GM23248 (cell line): ENCODE data around the gene ST6GALNAC4. TPM values are rescaled to one million over a fixed set of nuclear protein-coding genes. Genes with fewer than 3 reads are reported as not detected.

Experiments used
- DNase-seq: peaks from one replicate; pipeline ENCODE4 v3.0.0-alpha.2; 2015
- H2AFZ ChIP-seq: fragments of 200-600 bp; sonication (generic); 2 replicates; pipeline ENCODE4 v1.6.1; 2016; ENCODE audit warnings: antibody characterized with exemption
- H3F3A ChIP-seq: fragments of 200-600 bp; sonication (generic); 2 replicates; pipeline ENCODE4 v1.6.1; 2016; ENCODE audit warnings: mild to moderate bottlenecking, antibody characterized with exemption, mixed run types; ENCODE audit not compliant: insufficient read depth
- H3K27ac ChIP-seq: fragments of 200-600 bp; sonication (generic); 2 replicates; pipeline ENCODE4 v1.5.1; 2016; ENCODE audit warnings: mild to moderate bottlenecking
- H3K27me3 ChIP-seq: fragments of 200-600 bp; sonication (generic); replicated peaks from 2 replicates; pipeline ENCODE4 v1.6.1; 2016; ENCODE audit warnings: mild to moderate bottlenecking; ENCODE audit not compliant: insufficient read depth
- H3K36me3 ChIP-seq: fragments of 200-600 bp; sonication (generic); 2 replicates; pipeline ENCODE4 v1.6.1; 2016; ENCODE audit warnings: low read depth, mild to moderate bottlenecking
- H3K4me1 ChIP-seq: fragments of 200-600 bp; sonication (generic); 2 replicates; pipeline ENCODE4 v1.6.1; 2016; ENCODE audit warnings: mild to moderate bottlenecking; ENCODE audit not compliant: insufficient read depth
- H3K4me2 ChIP-seq: fragments of 200-600 bp; sonication (generic); one replicate; pipeline ENCODE4 v1.6.1; 2016; ENCODE audit warnings: mild to moderate bottlenecking; ENCODE audit not compliant: unreplicated experiment
- H3K4me3 ChIP-seq: fragments of 200-600 bp; sonication (generic); 2 replicates; pipeline ENCODE4 v1.5.1; 2016; ENCODE audit warnings: mild to moderate bottlenecking
- H3K79me2 ChIP-seq: fragments of 200-600 bp; sonication (generic); 2 replicates; pipeline ENCODE4 v1.6.1; 2016; ENCODE audit warnings: mild to moderate bottlenecking; ENCODE audit not compliant: insufficient read depth
- H3K9ac ChIP-seq: fragments of 200-600 bp; sonication (generic); 2 replicates; pipeline ENCODE4 v1.6.1; 2016; ENCODE audit warnings: mild to moderate bottlenecking
- H3K9me2 ChIP-seq: fragments of 200-600 bp; sonication (generic); 2 replicates; pipeline ENCODE4 v1.6.1; 2016; ENCODE audit warnings: mixed run types, mild to moderate bottlenecking, moderate library complexity; ENCODE audit not compliant: insufficient read depth
- H3K9me3 ChIP-seq: fragments of 200-600 bp; sonication (generic); one replicate; pipeline ENCODE4 v1.6.1; 2017; ENCODE audit warnings: low read depth
- H4K20me1 ChIP-seq: fragments of 200-600 bp; sonication (generic); 2 replicates; pipeline ENCODE4 v1.6.0; 2016; ENCODE audit not compliant: insufficient read depth
- EZH2 ChIP-seq: fragments of 200-600 bp; sonication (generic); IDR thresholded peaks from 2 replicates; pipeline ENCODE4 v1.6.1; 2018; ENCODE audit warnings: antibody characterized with exemption, mild to moderate bottlenecking; ENCODE audit not compliant: insufficient read depth, poor library complexity, severe bottlenecking
- EZH2phosphoT487 ChIP-seq: fragments of 200-600 bp; sonication (generic); IDR thresholded peaks from 2 replicates; pipeline ENCODE4 v1.6.1; 2018; ENCODE audit warnings: antibody characterized with exemption, moderate library complexity, mild to moderate bottlenecking, low read depth; ENCODE audit not compliant: insufficient read depth
- WGBS, 2 experiments: methylation state at CpG; one replicate each; pipeline ENCODE4 v1.1.6; 2015 to 2017; ENCODE audit warnings: low lambda C conversion rate in 2 of 2, low coverage in 1 of 2; ENCODE audit errors: missing lambda C conversion rate in 2 of 2; 5-methylcytosine and 5-hydroxymethylcytosine counted together
- in situ Hi-C: fragments of 300-500 bp; cut with MboI; formaldehyde crosslinking; loops from 2 replicates; pipeline ENCODE4 v1.15.0; 2020
- polyA plus RNA-seq: library from polyadenylated mRNA; unstranded; fragments of >200 nt; fragmentation: Nextera tagmentation; extraction: Ambion mirVana; gene quantifications from 2 replicates; pipeline ENCODE4 v1.2.1, GENCODE V29; 2016
- total RNA-seq: library from RNA; depleted of rRNA; stranded (reverse); fragments of >200 nt; shearing (Covaris generic); gene quantifications from 2 replicates; pipeline ENCODE4 v1.2.3, GENCODE V29; 2014

Gene ST6GALNAC4
- total and polyA plus RNA-seq, 2 experiments from 2014 or later: 33.7 to 61.0 TPM

- H4K20me1 ChIP-seq: no peaks in the 10 kb centered on the region; the same call in 1 of the 2 replicates
- no peak overlapping the region for H3K4me2 ChIP-seq
- DNase-seq: no peak
- no peaks in the 10 kb centered on the region for H3F3A ChIP-seq
- no peak overlapping the region for H2AFZ ChIP-seq
- no peaks in the 10 kb centered on the region for H3K9me2 ChIP-seq
- no peaks in the 10 kb centered on the region for H3K27me3 ChIP-seq
- no peaks in the 10 kb centered on the region for H3K36me3 ChIP-seq
- WGBS, 2 experiments: 35 to 53% methylated on average over 13 of the region's 13 CpGs
- TF ChIP-seq EZH2: no peak
- TF ChIP-seq EZH2phosphoT487: no peak
- H3K4me3 ChIP-seq: no peak overlapping the region
- H3K9me3 ChIP-seq: no peaks in the 10 kb centered on the region
- H3K79me2 ChIP-seq: peaks cover 79% of the 10 kb centered on the region
- in situ Hi-C loops: no loop called here
- no peak overlapping the region for H3K9ac ChIP-seq
- H3K4me1 ChIP-seq: peaks cover 14% of the 10 kb centered on the region
- no peak overlapping the region for H3K27ac ChIP-seq
Observed at GRCh38 chr9:127954831-127955293, 38.0 kb upstream of the ST6GALNAC4 start.

- H4K20me1 ChIP-seq: no peaks in the 10 kb centered on the region; the same call in 1 of the 2 replicates
- no peaks in the 10 kb centered on the region for H3F3A ChIP-seq
- no peak overlapping the region for H3K27ac ChIP-seq
- no peaks in the 10 kb centered on the region for H3K9me2 ChIP-seq
- in situ Hi-C loops: no loop called here
- DNase-seq: no peak
- H3K4me1 ChIP-seq: peaks cover 14% of the 10 kb centered on the region
- no peak overlapping the region for H3K9ac ChIP-seq
- H3K27me3 ChIP-seq: no peaks in the 10 kb centered on the region
- 92 to 94% methylated on average over 17 of the region's 17 CpGs for WGBS, 2 experiments
- no peak overlapping the region for H2AFZ ChIP-seq
- no peak overlapping the region for H3K4me3 ChIP-seq
- H3K36me3 ChIP-seq: no peaks in the 10 kb centered on the region
- peaks cover 71% of the 10 kb centered on the region for H3K79me2 ChIP-seq
- TF ChIP-seq EZH2 (no peak), EZH2phosphoT487 (no peak)
- H3K9me3 ChIP-seq: no peaks in the 10 kb centered on the region
- no peak overlapping the region for H3K4me2 ChIP-seq
Observed at GRCh38 chr9:127953768-127954505, 37.1 kb upstream of the ST6GALNAC4 start.

- Histone ChIP-seq H3K4me3 (no peak overlapping the region), H3K4me1 (peaks cover 14% of the 10 kb centered on the region), H3K4me2 (no peak overlapping the region), H3K9me2 (no peaks in the 10 kb centered on the region), H3K36me3 (no peaks in the 10 kb centered on the region), H3K27ac (no peak overlapping the region), H3K79me2 (peaks cover 63% of the 10 kb centered on the region), H2AFZ (no peak overlapping the region), H4K20me1 (no peaks in the 10 kb centered on the region), H3K27me3 (no peaks in the 10 kb centered on the region), H3K9ac (no peak overlapping the region), H3K9me3 (no peaks in the 10 kb centered on the region), H3F3A (no peaks in the 10 kb centered on the region)
- 53 to 58% methylated on average over 1 of the region's 1 CpG for WGBS, 2 experiments
- TF ChIP-seq EZH2 (no peak), EZH2phosphoT487 (no peak)
- in situ Hi-C loops: no loop called here
- DNase-seq: no peak
Observed at GRCh38 chr9:127953154-127953553, 36.3 kb upstream of the ST6GALNAC4 start.

- H3K4me1 ChIP-seq: peaks cover 13% of the 10 kb centered on the region
- TF ChIP-seq EZH2 (no peak), EZH2phosphoT487 (no peak)
- H3K27me3 ChIP-seq: no peaks in the 10 kb centered on the region
- in situ Hi-C loops: no loop called here
- no peaks in the 10 kb centered on the region for H3K9me2 ChIP-seq
- no peaks in the 10 kb centered on the region for H3F3A ChIP-seq
- no peak overlapping the region for H3K9ac ChIP-seq
- H3K36me3 ChIP-seq: no peaks in the 10 kb centered on the region
- no peak overlapping the region for H2AFZ ChIP-seq
- no peak for DNase-seq
- H3K9me3 ChIP-seq: no peaks in the 10 kb centered on the region
- no peak overlapping the region for H3K4me2 ChIP-seq
- no peak overlapping the region for H3K4me3 ChIP-seq
- H3K79me2 ChIP-seq: peaks cover 39% of the 10 kb centered on the region
- 71% methylated on average over 20 to 21 of the region's 21 CpGs for WGBS, 2 experiments
- H3K27ac ChIP-seq: no peak overlapping the region
- H4K20me1 ChIP-seq: no peaks in the 10 kb centered on the region
Observed at GRCh38 chr9:127950513-127951289, 33.9 kb upstream of the ST6GALNAC4 start.
